Muscle of leg (tissue), 11 donors: ENCODE measurements around the gene OSTM1. TPM values are rescaled to one million over a fixed set of nuclear protein-coding genes. Genes with fewer than 3 reads are reported as not detected.

Source experiments
- DNase-seq: peaks from one replicate; pipeline ENCODE4 v3.0.0; 2013
- H3K27ac ChIP-seq: one replicate; pipeline ENCODE4 v1.5.1; 2013; ENCODE audit warnings: mild to moderate bottlenecking, low read length, control low read depth
- H3K27me3 ChIP-seq: one replicate; pipeline ENCODE4 v1.6.1; 2013; ENCODE audit warnings: low read length; ENCODE audit not compliant: control insufficient read depth, insufficient read depth
- H3K36me3 ChIP-seq: one replicate; pipeline ENCODE4 v1.6.1; 2013; ENCODE audit warnings: low read length; ENCODE audit not compliant: control insufficient read depth, insufficient read depth
- H3K4me1 ChIP-seq: one replicate; pipeline ENCODE4 v1.6.1; 2013; ENCODE audit warnings: low read length; ENCODE audit not compliant: control insufficient read depth, insufficient read depth
- H3K4me3 ChIP-seq: one replicate; pipeline ENCODE4 v1.5.1; 2013; ENCODE audit warnings: low read length, control low read depth
- H3K9me3 ChIP-seq: replicated peaks from 2 replicates; pipeline ENCODE4 v1.6.1; 2013; ENCODE audit warnings: low read depth, low read length; ENCODE audit not compliant: control insufficient read depth
- WGBS: methylation state at CpG from one replicate; pipeline ENCODE4 v1.1.5; 2013; ENCODE audit warnings: missing lambda C conversion rate; ENCODE audit not compliant: insufficient coverage; 5-methylcytosine and 5-hydroxymethylcytosine counted together
- polyA plus RNA-seq, 8 donors: library from polyadenylated mRNA; unstranded; fragments of 120-200 nt; gene quantifications; one replicate each; pipeline versions ENCODE4 v1.2.1 to v1.2.3, GENCODE V29; 2013; ENCODE audit warnings: inconsistent platforms in 1 of 8, low replicate concordance in 1 of 8; ENCODE audit not compliant: insufficient read length in 8 of 8, insufficient read depth in 1 of 8
- total RNA-seq: library from RNA; stranded (reverse); fragments of 120-200 nt; gene quantifications from one replicate; pipeline ENCODE4 v1.2.4, GENCODE V29; 2013

OSTM1 gene
- total and polyA plus RNA-seq, 9 donors, result 14.3 to 24.8 (median 18.9) TPM

- no peak overlapping the region for H3K4me3 ChIP-seq
- no peaks in the 10 kb centered on the region for H3K36me3 ChIP-seq
- H3K4me1 ChIP-seq, result no peaks in the 10 kb centered on the region
- WGBS, result no CpG with 5 or more reads among the region's 1 CpG
- H3K9me3 ChIP-seq, result no peaks in the 10 kb centered on the region
- no peak for DNase-seq
- peaks cover 8% of the 10 kb centered on the region for H3K27me3 ChIP-seq
- H3K27ac ChIP-seq, result no peak overlapping the region
Observed at GRCh38 chr6:108105571-108105970, 31.0 kb upstream of the OSTM1 start.

GRCh38 chr6:108102965-108103364 is 28.4 kb upstream of the OSTM1 start:
- no CpG with 5 or more reads among the region's 3 CpGs for WGBS
- no peak overlapping the region for H3K4me3 ChIP-seq
- H3K27ac ChIP-seq, result no peak overlapping the region
- no peak for DNase-seq
- H3K9me3 ChIP-seq, result no peaks in the 10 kb centered on the region
- no peaks in the 10 kb centered on the region for H3K4me1 ChIP-seq
- no peaks in the 10 kb centered on the region for H3K27me3 ChIP-seq
- H3K36me3 ChIP-seq, result no peaks in the 10 kb centered on the region

- WGBS, result no CpG with 5 or more reads among the region's 2 CpGs
- H3K27ac ChIP-seq, result no peak overlapping the region
- no peaks in the 10 kb centered on the region for H3K36me3 ChIP-seq
- H3K27me3 ChIP-seq, result peaks cover 2% of the 10 kb centered on the region
- H3K4me1 ChIP-seq, result no peaks in the 10 kb centered on the region
- DNase-seq, result no peak
- H3K9me3 ChIP-seq, result no peaks in the 10 kb centered on the region
- H3K4me3 ChIP-seq, result no peak overlapping the region
Observed at GRCh38 chr6:108100003-108100402, 25.5 kb upstream of the OSTM1 start.

- WGBS, result no CpG with 5 or more reads among the region's 1 CpG
- Histone ChIP-seq H3K4me3 (no peak overlapping the region), H3K27me3 (peaks cover 5% of the 10 kb centered on the region), H3K27ac (no peak overlapping the region), H3K9me3 (no peaks in the 10 kb centered on the region), H3K4me1 (no peaks in the 10 kb centered on the region), H3K36me3 (no peaks in the 10 kb centered on the region)
- no peak for DNase-seq
Observed at GRCh38 chr6:108097882-108098281, 23.3 kb upstream of the OSTM1 start.

- no peaks in the 10 kb centered on the region for H3K36me3 ChIP-seq
- H3K4me1 ChIP-seq, result no peaks in the 10 kb centered on the region
- WGBS, result no CpG with 5 or more reads among the region's 4 CpGs
- H3K27ac ChIP-seq, result no peak overlapping the region
- H3K4me3 ChIP-seq, result no peak overlapping the region
- H3K9me3 ChIP-seq, result no peaks in the 10 kb centered on the region
- no peak for DNase-seq
- peaks cover 5% of the 10 kb centered on the region for H3K27me3 ChIP-seq
Observed at GRCh38 chr6:108093781-108094300, 19.3 kb upstream of the OSTM1 start.

- DNase-seq, result no peak
Observed at GRCh38 chr6:108091288-108091687, 16.7 kb upstream of the OSTM1 start.

GRCh38 chr6:108083349-108083748 is 8.8 kb upstream of the OSTM1 start:
- DNase-seq, result no peak
- Histone ChIP-seq H3K9me3 (no peaks in the 10 kb centered on the region), H3K27me3 (peaks cover 3% of the 10 kb centered on the region), H3K4me1 (no peaks in the 10 kb centered on the region), H3K27ac (no peak overlapping the region), H3K4me3 (no peak overlapping the region), H3K36me3 (no peaks in the 10 kb centered on the region)
- 87% methylated on average over 3 of the region's 5 CpGs for WGBS

More at GRCh38 chr6:108091288-108091687, 16.7 kb upstream of the OSTM1 start:
- Histone ChIP-seq H3K9me3 (no peaks in the 10 kb centered on the region), H3K36me3 (no peaks in the 10 kb centered on the region), H3K27me3 (peaks cover 5% of the 10 kb centered on the region), H3K27ac (no peak overlapping the region), H3K4me3 (no peak overlapping the region), H3K4me1 (no peaks in the 10 kb centered on the region)

- Histone ChIP-seq H3K27ac (no peak overlapping the region), H3K4me1 (no peaks in the 10 kb centered on the region), H3K9me3 (no peaks in the 10 kb centered on the region), H3K36me3 (no peaks in the 10 kb centered on the region), H3K27me3 (peaks cover 3% of the 10 kb centered on the region), H3K4me3 (no peak overlapping the region)
- DNase-seq, result no peak
- no CpG with 5 or more reads among the region's 1 CpG for WGBS
Observed at GRCh38 chr6:108082539-108082938, 8.0 kb upstream of the OSTM1 start.

- Histone ChIP-seq H3K4me3 (no peak overlapping the region), H3K27ac (no peak overlapping the region), H3K9me3 (no peaks in the 10 kb centered on the region), H3K36me3 (no peaks in the 10 kb centered on the region), H3K27me3 (peaks cover 3% of the 10 kb centered on the region), H3K4me1 (peaks cover 3% of the 10 kb centered on the region)
- no peak for DNase-seq
- WGBS, result 29% methylated on average over 1 of the region's 2 CpGs
Observed at GRCh38 chr6:108080010-108080780, 5.7 kb upstream of the OSTM1 start.

GRCh38 chr6:108078191-108078590 is 3.6 kb upstream of the OSTM1 start:
- Histone ChIP-seq H3K27ac (no peak overlapping the region), H3K9me3 (no peaks in the 10 kb centered on the region), H3K4me3 (no peak overlapping the region), H3K4me1 (peaks cover 11% of the 10 kb centered on the region), H3K27me3 (peaks cover 3% of the 10 kb centered on the region), H3K36me3 (no peaks in the 10 kb centered on the region)
- WGBS, result no CpG with 5 or more reads among the region's 1 CpG
- no peak for DNase-seq

- peaks cover 11% of the 10 kb centered on the region for H3K4me1 ChIP-seq
- no peaks in the 10 kb centered on the region for H3K36me3 ChIP-seq
- DNase-seq, result peak; percentile 5
- H3K27me3 ChIP-seq, result no peaks in the 10 kb centered on the region
- 0% methylated on average over 10 of the region's 12 CpGs for WGBS
- peak overlapping the region; percentile 95 for H3K4me3 ChIP-seq
- H3K27ac ChIP-seq, result peak overlapping the region; percentile 35
- no peaks in the 10 kb centered on the region for H3K9me3 ChIP-seq
Observed at GRCh38 chr6:108074057-108074358, 533 bp downstream of the OSTM1 start.
